ENCODE results near the gene GTSE1.

- TF ChIP-seq EZH2 (IDR thresholded peaks at IDR 0.05; ENCODE audit: low read length) (no peak), CTCF (optimal IDR thresholded peaks at IDR 0.05 in 1 of 3, IDR thresholded peaks at IDR 0.05 in 1 of 3, conservative IDR thresholded peaks at IDR 0.05 in 1 of 3; ENCODE audit: extremely low read depth in 1 of 3, insufficient read depth in 2 of 3, low read length in 3 of 3) (no peak)
Measured at GRCh38 chr22:46335201-46336118, 38.8 kb downstream of the GTSE1 start, which contains the start of gene TRMU.
